WI38 (cell line): Measurements from ENCODE around the gene GPBAR1.

Source experiments
- H3K4me3 ChIP-seq: 2 replicates; pipeline ENCODE4 v1.5.1; 2011; ENCODE audit warnings: low read depth, mild to moderate bottlenecking, control low read depth, low read length
- TF ChIP-seq, protein P1 (sequence below): IDR thresholded peaks from 2 replicates; pipeline ENCODE4 v1.5.1; 2012; ENCODE audit warnings: low read depth, mild to moderate bottlenecking, control low read depth, low read length

Gene GPBAR1

DNA sequence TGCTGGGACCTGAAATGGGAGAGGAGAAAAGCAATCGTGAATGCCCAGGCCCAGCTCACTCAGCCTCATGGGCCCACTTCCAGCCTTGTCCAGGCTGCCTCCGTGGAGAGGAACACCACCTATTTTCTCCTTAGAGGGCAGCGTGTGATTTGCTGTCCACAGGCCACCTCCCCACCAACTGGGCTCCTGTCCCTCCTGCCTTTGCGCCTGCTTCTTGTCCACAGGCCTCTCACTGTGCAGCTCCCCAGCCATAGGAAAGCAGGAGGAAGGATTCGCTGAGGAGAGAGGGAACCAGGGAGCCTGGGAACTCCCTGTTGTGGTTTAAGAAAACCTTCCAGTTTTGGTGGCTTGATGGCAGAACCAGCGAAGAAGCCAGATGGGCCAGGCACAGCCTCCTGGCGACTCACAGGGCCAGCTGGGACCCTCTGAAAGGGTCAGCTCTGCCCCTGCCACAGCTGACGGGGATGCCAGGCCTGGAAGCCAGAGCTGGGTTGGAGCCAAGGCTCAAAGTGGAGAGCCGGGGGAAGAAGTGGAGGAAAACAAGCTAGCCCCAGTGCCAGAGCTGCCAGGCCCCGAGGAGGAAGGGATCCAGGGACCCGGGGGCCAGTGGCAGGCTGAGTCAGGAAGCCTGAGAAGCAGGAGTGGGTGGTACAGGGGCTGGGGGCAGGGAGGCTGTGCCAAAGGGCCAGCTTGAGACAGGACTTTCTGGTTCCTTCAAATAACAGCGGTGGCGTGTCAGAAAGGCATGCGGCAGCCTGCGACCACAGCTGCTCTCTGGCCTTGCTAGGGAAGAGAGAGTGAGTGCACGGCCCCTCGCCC lies 21.6 kb downstream of the GPBAR1 start:
- H3K4me3 ChIP-seq: no peak overlapping the region
- TF ChIP-seq, protein P1, sequence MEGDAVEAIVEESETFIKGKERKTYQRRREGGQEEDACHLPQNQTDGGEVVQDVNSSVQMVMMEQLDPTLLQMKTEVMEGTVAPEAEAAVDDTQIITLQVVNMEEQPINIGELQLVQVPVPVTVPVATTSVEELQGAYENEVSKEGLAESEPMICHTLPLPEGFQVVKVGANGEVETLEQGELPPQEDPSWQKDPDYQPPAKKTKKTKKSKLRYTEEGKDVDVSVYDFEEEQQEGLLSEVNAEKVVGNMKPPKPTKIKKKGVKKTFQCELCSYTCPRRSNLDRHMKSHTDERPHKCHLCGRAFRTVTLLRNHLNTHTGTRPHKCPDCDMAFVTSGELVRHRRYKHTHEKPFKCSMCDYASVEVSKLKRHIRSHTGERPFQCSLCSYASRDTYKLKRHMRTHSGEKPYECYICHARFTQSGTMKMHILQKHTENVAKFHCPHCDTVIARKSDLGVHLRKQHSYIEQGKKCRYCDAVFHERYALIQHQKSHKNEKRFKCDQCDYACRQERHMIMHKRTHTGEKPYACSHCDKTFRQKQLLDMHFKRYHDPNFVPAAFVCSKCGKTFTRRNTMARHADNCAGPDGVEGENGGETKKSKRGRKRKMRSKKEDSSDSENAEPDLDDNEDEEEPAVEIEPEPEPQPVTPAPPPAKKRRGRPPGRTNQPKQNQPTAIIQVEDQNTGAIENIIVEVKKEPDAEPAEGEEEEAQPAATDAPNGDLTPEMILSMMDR: no peak

DNA sequence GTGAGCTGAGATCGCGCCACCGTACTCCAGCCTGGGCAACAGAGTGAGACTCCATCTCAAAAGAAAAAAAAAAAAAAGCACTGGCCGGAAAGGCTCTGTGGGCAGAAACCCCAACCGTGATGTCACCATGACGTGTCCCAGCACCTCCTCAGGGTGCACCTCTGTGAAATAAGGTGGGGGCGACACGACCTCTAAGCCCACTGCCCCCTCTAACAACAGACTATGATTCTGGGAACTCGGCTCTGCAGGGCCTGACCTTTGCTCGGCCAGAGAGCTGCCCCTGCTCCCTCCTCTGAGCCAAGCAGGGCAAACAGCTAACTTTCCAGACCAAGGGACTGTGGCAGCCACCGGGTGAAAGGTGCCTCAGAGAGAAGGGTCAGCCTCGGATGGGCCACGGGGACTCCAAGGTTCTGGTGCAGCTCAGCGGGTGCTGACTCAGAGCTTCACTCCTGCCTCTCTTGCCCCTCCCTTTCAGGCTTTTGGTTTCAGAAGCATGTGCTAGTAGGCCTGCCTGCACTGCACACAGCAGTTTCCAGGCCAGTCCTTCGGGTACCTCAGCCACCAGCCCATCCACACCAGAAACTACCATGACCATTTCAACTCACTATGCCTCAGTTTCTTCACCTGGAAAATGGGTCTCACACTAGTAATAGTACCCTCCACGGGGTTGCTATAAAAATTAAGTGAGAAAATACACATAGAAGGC lies 23.4 kb downstream of the GPBAR1 start:
- TF ChIP-seq, protein P1: no peak
- peak overlapping the region; percentile 26; the same call in 1 of the 2 replicates for H3K4me3 ChIP-seq

GRCh38 chr2:218285604-218286003 lies 24.8 kb downstream of the GPBAR1 start:
- peak overlapping the region; percentile 63 for H3K4me3 ChIP-seq
- TF ChIP-seq, protein P1: no peak

GRCh38 chr2:218286570-218287459 lies 26.0 kb downstream of the GPBAR1 start:
- peak overlapping the region; percentile 63 for H3K4me3 ChIP-seq
- TF ChIP-seq, protein P1: no peak

DNA sequence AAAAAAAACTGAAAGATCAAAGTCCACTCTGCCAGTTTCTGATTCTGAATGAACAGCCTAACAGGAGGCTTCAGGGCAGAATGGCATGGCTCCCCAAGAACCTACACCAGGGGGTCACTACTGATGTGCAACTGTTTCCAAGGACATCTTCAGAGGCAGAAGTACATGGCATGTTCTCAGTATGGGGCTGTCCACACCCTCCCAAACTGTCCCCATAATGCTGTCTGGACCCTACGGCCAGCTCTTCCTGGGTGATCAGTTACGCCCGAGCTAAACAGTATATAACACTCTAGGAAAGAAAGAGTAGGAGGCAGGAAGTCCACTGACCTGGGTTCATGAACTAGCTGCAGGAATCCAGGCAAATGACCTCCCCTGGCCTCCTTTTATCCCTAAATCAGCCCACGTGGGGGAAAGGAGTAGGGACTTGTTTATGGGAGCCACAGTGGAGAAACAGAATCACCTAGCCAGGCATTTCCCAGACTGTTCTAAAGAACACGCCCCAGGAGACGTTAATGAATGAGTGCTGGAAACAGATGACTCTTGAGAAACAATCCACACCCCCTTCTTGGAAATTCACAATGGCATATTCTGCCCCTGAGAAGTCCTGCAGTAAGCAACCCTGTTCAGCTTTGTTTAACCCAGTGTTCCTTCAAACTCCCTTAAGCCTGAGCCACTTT lies 29.0 kb downstream of the GPBAR1 start:
- H3K4me3 ChIP-seq: peak overlapping the region; percentile 84

More for the DNA sequence above, 29.0 kb downstream of the GPBAR1 start:
- TF ChIP-seq, protein P1: no peak
